RWPE1 (cell line): ENCODE measurements around the gene BMP8A.

Source experiments
- CTCF ChIA-PET: fragments of 350-600 bp; sonication (Branson Sonifier 250); formaldehyde crosslinking; extraction: SDS; loops from one replicate; lab custom pipeline; 2021; lab: Yijun Ruan, JAX
- POLR2A ChIA-PET: fragments of 400-600 bp; formaldehyde crosslinking; extraction: SDS; loops from one replicate; lab custom pipeline; 2020; ENCODE audit warnings: antibody characterized with exemption; ENCODE audit not compliant: low non-redundant PET; lab: Yijun Ruan, JAX
- DNase-seq: peaks from one replicate; pipeline ENCODE4 v3.0.0; 2012; ENCODE audit warnings: low spot score
- H3K27ac ChIP-seq: fragments of 450-650 bp; 2 replicates; pipeline ENCODE4 v1.5.1; 2017
- TF ChIP-seq, protein P1 (sequence below): fragments of 450-650 bp; conservative IDR thresholded peaks from 2 replicates; pipeline ENCODE4 v1.5.1; 2017; ENCODE audit warnings: low read depth, mild to moderate bottlenecking

Gene BMP8A

DNA sequence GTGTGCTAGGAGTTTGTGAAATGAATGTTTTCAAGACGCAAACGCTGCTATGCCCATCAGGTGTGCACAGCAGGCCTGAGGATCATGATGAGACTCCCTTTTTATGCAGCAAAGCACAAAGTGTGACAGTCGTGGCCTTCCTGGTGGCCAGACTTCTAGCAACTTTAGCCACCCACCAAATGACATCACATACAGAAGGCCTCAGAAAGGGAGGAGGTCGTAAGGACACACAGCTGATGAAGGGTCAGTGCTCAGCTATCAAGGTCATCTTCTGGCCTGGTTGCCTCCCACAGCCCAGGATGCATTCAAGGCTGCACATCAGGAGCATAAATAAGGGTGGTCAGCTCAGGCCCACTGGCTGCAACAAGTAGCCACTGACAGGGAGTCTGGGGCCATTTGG is 36.6 kb downstream of the BMP8A start:
- no peak for DNase-seq
- TF ChIP-seq, protein P1, sequence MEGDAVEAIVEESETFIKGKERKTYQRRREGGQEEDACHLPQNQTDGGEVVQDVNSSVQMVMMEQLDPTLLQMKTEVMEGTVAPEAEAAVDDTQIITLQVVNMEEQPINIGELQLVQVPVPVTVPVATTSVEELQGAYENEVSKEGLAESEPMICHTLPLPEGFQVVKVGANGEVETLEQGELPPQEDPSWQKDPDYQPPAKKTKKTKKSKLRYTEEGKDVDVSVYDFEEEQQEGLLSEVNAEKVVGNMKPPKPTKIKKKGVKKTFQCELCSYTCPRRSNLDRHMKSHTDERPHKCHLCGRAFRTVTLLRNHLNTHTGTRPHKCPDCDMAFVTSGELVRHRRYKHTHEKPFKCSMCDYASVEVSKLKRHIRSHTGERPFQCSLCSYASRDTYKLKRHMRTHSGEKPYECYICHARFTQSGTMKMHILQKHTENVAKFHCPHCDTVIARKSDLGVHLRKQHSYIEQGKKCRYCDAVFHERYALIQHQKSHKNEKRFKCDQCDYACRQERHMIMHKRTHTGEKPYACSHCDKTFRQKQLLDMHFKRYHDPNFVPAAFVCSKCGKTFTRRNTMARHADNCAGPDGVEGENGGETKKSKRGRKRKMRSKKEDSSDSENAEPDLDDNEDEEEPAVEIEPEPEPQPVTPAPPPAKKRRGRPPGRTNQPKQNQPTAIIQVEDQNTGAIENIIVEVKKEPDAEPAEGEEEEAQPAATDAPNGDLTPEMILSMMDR, result no peak
- ChIA-PET CTCF (no interaction called here), POLR2A (no interaction called here)
- H3K27ac ChIP-seq, result no peak overlapping the region

DNA sequence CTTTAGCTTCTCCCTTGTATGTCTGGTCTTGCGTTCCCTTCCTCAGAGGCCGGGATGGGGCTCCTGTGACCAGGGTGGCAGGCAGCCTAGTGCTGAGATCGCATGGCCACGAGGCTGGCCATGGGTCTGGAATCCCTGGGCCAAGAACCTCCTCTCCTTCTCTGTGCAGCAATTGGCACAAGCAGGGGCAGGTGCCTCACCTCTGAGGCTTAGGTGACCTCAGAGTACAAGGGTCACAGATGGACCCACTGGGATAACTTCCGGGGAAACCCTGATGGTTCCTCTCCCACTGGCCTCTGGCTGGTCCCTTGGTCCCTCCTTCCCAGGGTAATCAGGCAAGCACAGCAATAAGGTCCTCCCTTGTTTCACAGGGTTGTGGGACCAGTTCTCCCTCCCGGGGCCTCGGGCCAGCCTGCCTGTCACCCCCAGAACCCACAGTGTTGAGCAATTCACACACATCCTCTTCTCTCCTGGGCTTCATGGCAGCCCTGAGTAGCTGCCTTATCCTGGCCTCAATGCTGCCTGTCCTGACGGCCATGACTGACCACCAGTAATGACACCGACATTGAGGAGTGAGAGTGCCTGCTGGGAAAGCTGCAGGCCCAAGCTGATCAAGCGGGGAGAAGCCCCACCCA is 38.6 kb downstream of the BMP8A start:
- TF ChIP-seq, protein P1, result no peak
- ChIA-PET POLR2A (no interaction called here), CTCF (no interaction called here)

DNA sequence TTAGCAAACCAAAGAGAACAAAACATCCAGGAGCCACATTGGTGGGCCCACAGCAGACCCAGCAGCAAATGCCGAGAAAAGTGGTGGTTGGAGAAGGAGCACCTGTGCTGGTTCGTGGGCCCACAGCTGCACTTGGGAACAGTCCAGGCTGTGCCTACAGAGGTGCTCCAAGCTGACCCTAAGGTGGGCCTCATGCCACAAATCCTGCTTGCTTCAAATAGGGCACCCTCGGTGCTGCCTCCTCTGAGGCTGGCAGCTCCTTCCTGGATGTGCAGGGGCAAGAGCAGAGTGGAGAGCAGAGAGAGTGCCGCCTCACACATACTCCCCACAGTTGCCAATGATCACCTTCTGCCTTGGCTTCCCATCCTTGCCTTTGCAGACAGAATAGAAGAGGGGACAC is 40.1 kb downstream of the BMP8A start:
- ChIA-PET POLR2A (no interaction called here), CTCF (no interaction called here)
- DNase-seq, result no peak
- TF ChIP-seq, protein P1, result no peak
- H3K27ac ChIP-seq, result no peak overlapping the region

More for the DNA sequence above, 38.6 kb downstream of the BMP8A start:
- no peak overlapping the region for H3K27ac ChIP-seq
- DNase-seq, result no peak

DNA sequence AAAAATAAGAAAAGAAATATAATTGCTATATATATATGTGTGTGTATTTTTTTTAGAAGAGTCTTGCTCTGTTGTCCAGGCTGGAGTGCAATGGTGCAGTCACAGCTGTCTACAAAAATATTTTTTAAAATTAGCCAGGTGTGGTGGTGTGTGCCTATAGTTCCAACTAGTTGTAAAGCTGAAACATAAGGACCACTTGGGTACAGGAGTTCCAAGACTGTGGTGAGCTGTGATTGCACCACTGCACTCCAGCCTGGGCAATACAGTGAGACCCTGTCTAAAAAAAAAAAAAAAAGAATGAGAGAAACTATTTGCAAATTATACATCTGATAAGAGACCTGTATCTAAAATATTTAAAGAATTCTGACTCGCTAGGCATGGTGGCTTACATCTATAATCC is 42.0 kb downstream of the BMP8A start:
- TF ChIP-seq, protein P1, result no peak

DNA sequence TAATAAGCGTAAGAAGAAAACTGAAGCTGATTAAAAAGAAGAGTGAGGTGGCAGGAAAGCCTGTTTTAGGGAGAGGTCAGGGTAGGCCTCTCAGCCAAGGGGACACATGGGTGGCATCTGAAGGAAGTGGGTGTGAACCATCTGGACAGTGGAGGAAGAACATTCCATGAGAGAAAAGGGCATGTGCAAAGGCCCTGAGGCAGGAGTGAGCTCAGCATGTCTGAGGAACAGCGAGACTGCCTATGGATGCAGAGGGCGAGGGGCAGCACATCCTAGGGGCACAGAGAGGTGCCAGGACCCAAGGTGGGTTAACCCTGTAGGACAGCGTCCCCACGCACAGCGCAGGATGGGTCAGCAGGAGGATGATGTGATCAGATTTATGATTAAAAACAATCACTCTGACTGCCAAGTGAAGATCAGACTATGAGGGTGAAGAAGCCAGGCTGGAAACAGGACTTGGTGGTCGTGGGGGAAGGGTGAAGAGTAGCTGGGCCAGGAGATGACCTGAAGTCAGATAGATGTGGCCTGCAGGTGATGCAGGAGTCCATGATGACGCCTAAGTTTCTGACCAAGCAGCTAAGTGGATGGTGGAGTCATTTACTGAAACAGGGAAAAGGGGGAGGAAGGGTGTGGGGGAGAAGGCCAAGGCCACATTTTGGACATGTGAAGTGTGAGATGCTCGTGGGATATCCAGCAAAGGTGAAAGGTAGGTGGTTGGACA is 47.3 kb downstream of the BMP8A start:
- CTCF ChIA-PET, result interaction anchor here (0.5 to 1.3 kb wide), 17 partner anchors 10 to 667 kb away, joined by 3 to 11 read pairs (median 3); partner anchors contain the start of gene NDUFS5
- TF ChIP-seq, protein P1, result no peak
- DNase-seq, result no peak
- H3K27ac ChIP-seq, result no peak overlapping the region
- POLR2A ChIA-PET, result no interaction called here

More for the DNA sequence above, 42.0 kb downstream of the BMP8A start:
- no peak overlapping the region for H3K27ac ChIP-seq
- DNase-seq, result no peak
- ChIA-PET POLR2A (no interaction called here), CTCF (interaction anchor here (0.6 kb wide), 1 partner anchor 99 kb away, joined by 4 read pairs; no protein-coding TSS in a partner anchor)

DNA sequence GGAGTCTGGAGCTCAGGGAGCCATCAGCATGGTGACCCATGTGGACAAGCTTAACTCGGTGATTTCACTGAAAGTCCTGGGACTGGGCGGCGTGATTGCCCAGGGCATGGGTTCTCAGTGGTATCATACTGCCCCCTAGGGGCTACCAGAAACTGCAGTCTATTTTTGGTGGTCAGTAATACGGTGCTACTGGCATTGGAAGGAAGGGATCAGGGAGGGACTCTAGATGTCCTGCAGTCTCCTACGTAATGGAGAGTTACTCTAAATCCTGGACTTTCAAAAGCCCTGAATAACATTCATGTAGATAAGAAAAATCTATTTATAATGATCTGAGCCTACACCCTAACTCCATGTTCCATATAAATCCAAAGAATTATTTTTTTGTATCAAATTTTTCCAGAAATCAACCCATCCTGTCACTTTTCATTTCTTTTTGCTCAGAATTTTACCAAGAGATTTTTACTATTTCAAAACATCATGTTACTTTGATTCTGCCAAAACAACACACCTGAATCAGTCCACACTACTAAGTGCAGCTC is 47.9 kb downstream of the BMP8A start:
- H3K27ac ChIP-seq, result no peak overlapping the region
- TF ChIP-seq, protein P1, result peak; percentile 77
- CTCF ChIA-PET, result interaction anchor here (0.5 to 1.3 kb wide), 16 partner anchors 10 to 668 kb away, joined by 3 to 11 read pairs (median 3); partner anchors contain the start of gene NDUFS5
- POLR2A ChIA-PET, result no interaction called here
- peak; percentile 67 for DNase-seq
